HG03439 (cell line): Measurements from ENCODE around the gene CEP95.
"Not testable (repeated sequence)": the region's sequence is repeated elsewhere in the genome, so short reads cannot be mapped to it uniquely, and the experiment has no call there.

Experiments
- ATAC-seq: cut with Tn5 transposase; IDR thresholded peaks from one replicate; pipeline ENCODE4 v1.9.1; 2021; ENCODE audit warnings: mild to moderate bottlenecking, moderate library complexity; ENCODE audit not compliant: unreplicated experiment

Gene CEP95

DNA sequence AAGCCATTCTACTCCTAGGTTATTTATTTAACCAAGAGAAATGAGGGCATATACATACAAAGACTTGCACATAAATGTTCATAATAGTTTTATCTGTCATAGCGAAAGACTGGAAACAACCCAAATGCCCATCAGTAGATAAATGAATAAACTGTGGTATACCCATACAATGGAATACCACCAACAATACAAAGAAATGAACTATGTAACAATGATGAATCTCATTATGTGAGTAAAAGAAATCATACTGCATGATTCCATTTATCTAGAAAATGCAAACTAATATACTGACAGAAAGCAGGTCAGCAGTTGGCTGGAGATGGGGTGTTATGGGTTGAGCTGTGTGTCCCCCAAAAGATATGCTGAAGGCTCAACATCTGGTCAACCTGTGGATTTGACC is 57.3 kb downstream of the CEP95 start:
- ATAC-seq, result no peak

DNA sequence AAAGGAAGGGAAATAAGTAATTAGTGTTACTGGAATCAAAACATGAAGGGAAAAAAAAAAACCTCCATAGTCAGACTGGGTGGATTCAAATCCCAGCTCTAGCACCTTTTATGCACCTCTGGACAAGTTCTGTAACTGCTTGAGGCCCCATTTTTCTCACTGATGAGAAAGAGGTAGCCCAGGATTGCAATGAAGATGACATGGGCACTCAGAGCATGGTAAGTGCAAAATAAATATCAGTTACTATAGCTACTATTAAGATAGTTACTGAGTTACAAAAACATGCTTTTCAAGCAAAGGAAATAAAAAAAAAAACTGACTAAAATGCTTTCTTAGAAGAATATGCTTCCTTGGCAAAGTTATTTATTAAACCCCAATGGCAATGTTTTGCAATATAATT is 58.8 kb downstream of the CEP95 start:
- no peak for ATAC-seq

DNA sequence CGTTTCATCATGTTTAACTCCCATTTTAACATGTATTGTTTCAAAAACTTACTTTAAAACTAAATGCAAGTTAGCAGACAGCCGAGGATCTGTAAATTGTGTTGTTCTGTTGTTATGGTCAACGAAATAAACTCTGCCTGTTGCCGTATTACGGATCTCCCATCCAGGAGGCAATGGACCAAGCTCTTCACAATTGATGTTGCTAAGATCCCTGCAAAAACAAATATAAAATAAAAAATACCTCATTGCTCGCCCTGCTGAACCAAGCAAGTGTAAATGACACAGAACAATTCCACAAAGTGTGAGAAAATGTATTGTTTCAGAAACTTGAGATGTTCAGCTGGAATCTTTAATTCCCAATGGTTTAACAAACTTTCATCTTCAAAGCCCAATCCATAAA is 65.0 kb downstream of the CEP95 start:
- ATAC-seq, result no peak

DNA sequence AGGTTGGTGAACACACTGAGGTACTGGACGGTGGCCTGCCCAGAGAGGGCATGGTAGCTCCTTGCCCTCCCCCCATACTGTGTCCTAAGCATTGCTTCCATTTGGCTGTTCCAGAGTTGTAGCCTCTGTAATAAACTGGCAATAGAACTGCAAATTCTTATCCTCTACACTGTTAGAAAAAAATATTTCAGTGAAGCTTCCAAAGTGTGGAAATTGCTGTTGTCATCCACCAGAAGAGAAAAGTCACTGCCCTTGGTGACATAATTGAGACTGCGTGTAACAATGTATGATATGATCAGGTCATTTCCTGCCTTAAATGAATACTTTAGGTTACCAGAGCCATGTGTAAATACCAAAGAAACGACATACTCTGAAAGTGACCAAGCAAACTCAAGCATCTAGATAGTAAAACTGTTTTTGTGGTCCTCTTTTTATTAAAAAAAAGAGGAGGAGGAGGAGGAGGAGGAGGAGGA is 65.9 kb downstream of the CEP95 start:
- no peak for ATAC-seq

DNA sequence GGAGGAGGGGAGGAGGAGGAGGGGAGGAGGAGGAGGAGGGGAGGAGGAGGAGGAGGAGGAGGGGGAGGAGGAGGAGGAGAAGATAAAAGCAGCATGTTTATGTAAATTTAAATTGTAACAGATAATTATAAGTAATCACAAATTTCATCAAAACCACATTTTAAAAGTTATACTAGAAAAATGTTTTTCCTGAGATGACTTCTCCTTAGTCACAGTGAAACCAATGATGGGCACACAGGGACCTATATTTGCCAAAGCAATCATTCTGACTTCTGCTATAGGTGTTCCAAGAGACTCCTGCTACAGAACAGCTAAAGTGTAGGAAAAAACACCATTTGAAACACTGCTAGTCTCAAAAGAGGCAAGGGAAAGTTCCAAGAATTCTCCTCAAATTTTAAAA is 66.4 kb downstream of the CEP95 start:
- ATAC-seq, result no peak

DNA sequence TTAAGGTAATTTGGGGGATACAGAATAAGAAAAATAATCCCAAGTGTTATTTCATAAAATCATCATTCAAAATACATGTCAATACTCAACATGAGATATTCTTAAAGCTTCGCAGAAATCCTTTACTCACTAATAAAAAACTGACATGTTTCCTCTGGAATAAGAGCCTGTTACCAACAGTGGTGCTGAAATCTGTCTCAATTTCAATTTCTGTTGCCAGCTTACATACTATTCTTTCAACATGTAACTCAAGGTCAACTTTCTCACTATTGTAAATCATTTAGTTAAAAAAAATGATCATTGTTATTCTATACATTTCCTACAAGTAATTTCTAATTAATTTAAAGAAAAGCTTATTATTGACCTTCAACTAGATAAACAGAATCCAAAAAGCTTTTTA is 67.9 kb downstream of the CEP95 start:
- ATAC-seq, result no peak

DNA sequence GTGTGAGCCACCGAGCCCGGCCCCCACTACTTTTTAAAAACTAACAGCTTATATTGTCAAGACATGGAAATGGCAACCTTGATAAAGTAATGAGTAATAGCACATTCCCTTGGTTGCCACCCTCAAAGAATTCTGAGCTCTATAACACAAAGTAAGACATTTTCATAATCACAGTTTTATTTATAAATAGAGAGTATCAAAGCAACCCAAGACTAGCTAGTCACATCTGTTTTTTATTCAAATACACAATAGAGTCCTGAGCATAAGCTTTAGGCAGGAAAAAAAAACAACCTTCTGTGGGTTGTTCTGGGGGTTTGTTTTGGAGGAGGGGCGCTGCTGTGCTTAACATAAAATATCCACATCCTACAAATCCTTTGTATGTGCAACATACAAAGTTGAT is 68.7 kb downstream of the CEP95 start:
- ATAC-seq, result no peak

DNA sequence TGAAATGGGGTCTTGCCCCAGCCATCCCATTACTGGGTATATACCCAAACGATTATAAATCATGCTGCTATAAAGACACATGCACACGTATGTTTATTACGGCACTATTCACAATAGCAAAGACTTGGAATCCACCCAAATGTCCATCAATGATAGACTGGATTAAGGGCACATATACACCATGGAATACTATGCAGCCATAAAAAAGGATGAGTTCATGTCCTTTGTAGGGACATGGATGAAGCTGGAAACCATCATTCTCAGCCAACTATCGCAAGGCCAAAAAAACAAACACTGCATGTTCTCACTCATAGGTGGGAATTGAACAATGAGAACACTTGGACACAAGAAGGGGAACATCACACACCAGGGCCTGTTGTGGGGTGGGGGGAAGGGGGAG is 70.2 kb downstream of the CEP95 start:
- not testable (repeated sequence) for ATAC-seq

DNA sequence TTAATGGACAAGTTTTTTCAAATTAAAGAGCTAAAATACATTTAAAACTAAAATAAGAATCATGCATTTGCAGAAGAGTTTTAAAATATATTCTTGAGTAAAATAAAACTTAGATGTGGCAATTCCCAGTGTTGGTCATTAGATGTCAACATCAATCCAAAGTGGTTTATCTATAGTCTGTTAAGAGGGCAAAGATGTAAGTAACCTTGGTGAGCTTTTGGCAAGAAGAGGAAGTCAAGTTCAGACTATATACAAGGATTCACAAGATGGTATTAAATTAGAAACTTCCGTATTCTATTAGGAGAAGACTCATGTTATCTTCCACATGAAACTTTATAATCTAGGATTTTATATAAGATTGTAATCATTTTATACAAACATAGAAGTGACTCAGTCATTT is 73.1 kb downstream of the CEP95 start:
- ATAC-seq, result no peak

DNA sequence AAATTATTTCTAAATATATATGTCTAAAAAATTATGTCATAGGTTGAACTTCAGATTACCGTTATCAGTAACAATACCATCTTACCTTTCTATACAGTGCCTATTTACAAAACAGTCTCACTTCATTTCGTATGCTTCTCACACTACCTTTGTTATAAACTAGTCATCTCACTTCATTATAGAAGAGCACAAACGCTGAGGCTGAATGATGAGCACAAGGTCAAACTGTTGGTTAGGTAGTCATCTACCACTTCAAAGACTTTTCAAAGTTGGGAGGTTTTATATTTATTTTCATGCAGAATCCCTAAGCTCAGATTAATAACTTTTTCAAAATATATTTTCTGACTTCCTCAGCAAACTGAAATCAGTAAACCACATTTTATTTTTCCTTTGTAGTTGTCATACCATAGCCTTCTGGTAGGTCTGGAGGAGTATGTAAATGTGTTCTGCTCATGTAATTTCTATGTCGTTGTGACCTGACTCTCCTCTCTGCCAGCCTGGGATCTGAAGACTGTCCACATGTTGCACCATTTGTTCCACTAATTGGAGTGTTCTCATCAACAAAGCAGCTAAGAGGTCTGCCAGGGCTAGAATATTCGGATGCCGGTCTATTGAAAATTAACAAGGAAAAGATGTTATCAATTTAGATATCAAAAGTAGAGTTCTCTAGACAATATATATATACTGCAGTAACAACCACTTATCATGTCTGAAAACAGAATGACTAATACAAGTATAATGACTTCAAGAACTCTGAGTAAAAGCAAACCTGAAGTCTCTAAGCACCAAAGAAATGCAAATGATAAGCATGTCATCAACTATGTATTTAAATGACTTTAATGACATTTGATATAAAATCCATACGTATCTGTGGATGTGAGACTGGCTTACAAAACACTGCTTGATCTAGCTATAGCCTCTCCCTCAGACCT is 73.9 kb downstream of the CEP95 start:
- ATAC-seq, result no peak

DNA sequence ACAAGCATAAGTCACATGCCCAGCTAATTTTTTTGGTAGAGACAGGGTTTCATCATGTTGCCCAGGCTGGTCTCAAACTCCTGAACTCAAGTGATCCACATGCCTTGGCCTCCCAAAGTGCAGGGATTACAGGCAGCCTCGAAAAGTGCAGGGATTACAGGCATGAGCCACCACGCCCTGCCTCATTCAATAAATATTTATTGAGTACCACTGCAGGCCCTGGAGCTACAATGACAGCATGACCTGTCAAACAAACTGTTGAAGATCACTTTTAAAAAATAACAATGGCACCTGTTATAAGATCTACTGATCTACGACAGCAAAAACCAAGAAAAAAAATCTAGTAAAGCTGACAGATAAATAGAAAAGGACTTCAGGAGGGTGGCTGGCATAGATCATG is 76.3 kb downstream of the CEP95 start:
- ATAC-seq, result no peak

DNA sequence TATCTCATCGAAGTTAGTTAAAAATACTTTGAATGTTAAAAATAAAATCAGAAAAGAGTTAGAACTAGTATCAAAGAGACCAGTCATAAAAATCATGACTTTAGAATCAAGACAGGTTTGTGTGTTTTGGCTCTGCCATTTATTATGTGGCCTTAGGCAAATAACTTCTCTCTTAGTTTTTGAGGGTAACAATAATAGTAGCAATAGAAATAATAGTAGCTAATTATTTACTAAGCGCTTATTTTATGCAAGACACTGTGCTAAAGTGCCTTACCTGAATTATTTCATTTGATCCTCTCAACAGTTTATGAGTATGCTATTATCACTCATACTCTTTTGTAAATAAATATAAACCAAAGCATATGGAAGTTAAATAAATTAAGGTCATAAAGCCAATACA is 78.4 kb downstream of the CEP95 start:
- no peak for ATAC-seq
